ENCODE measurements around the gene UCP3. TPM values are rescaled to one million over a fixed set of nuclear protein-coding genes. Genes with fewer than 3 reads are reported as not detected.

UCP3 gene
- total RNA-seq, 1 experiment from 2014 or later = 1.2 TPM

- Histone ChIP-seq H3K9me2 (replicated peaks; ENCODE audit: low read length) (no peaks in the 10 kb centered on the region), H3K27ac (ENCODE audit: low read length) (no peak overlapping the region), H3K4me1 (ENCODE audit: insufficient read depth, low read length) (peaks cover 44% of the 10 kb centered on the region), H3K9ac (ENCODE audit: low read length) (no peak overlapping the region), H3K36me3 (ENCODE audit: low read depth, low read length) (no peaks in the 10 kb centered on the region), H3K4me2 (ENCODE audit: low read length) (no peak overlapping the region), H3K79me2 (ENCODE audit: low read length) (no peaks in the 10 kb centered on the region), H3K27me3 (ENCODE audit: low read length) (no peaks in the 10 kb centered on the region), H3K4me3 (ENCODE audit: low read length) (no peak overlapping the region), H3K9me3 (ENCODE audit: low read length) (no peaks in the 10 kb centered on the region), H4K20me1 (ENCODE audit: low read length) (no peaks in the 10 kb centered on the region), H2AFZ (ENCODE audit: low read length) (no peak overlapping the region), H3F3A (ENCODE audit: low read length, unreplicated experiment) (peaks cover 12% of the 10 kb centered on the region)
- intact Hi-C loops (cut with micrococcal nuclease) = no loop called here
- BruUV-seq (replicated peaks) = no TSS peak
- DNase-seq (no peak), ATAC-seq (no peak)
- POLR2A ChIA-PET (ENCODE audit: unreplicated experiment) = no interaction called here
- CTCF ChIA-PET = no interaction called here
- TF ChIP-seq EZH2phosphoT487 (IDR thresholded peaks at IDR 0.05; ENCODE audit: borderline replicate concordance, low read length) = no peak
- no peak for TF ChIP-seq EZH2 (IDR thresholded peaks at IDR 0.05; ENCODE audit: low read length, unreplicated experiment)
- TF ChIP-seq CTCF (conservative IDR thresholded peaks at IDR 0.05; ENCODE audit: low read depth, low read length) = no peak
These were observed 14.4 kb upstream of the UCP3 start for GRCh38 chr11:74023276-74023675.

- H3K27me3 ChIP-seq (ENCODE audit: low read length) = no peaks in the 10 kb centered on the region
- no peak overlapping the region for H3K4me2 ChIP-seq (ENCODE audit: low read length)
- CTCF ChIA-PET = no interaction called here
- H4K20me1 ChIP-seq (ENCODE audit: low read length) = no peaks in the 10 kb centered on the region
- ATAC-seq (no peak), DNase-seq (no peak)
- H3K36me3 ChIP-seq (ENCODE audit: low read depth, low read length) = no peaks in the 10 kb centered on the region
- H3K9me2 ChIP-seq (replicated peaks; ENCODE audit: low read length) = no peaks in the 10 kb centered on the region
- no TSS peak for BruUV-seq (replicated peaks)
- TF ChIP-seq EZH2phosphoT487 (IDR thresholded peaks at IDR 0.05; ENCODE audit: borderline replicate concordance, low read length) = no peak
- no peak for TF ChIP-seq CTCF (conservative IDR thresholded peaks at IDR 0.05; ENCODE audit: low read depth, low read length)
- no peak for TF ChIP-seq EZH2 (IDR thresholded peaks at IDR 0.05; ENCODE audit: low read length, unreplicated experiment)
- H3F3A ChIP-seq (ENCODE audit: low read length, unreplicated experiment) = peaks cover 12% of the 10 kb centered on the region
- no peak overlapping the region for H3K27ac ChIP-seq (ENCODE audit: low read length)
- no peaks in the 10 kb centered on the region for H3K79me2 ChIP-seq (ENCODE audit: low read length)
- peaks cover 47% of the 10 kb centered on the region for H3K4me1 ChIP-seq (ENCODE audit: insufficient read depth, low read length)
- H3K9ac ChIP-seq (ENCODE audit: low read length) = no peak overlapping the region
- no peak overlapping the region for H3K4me3 ChIP-seq (ENCODE audit: low read length)
- no peak overlapping the region for H2AFZ ChIP-seq (ENCODE audit: low read length)
- H3K9me3 ChIP-seq (ENCODE audit: low read length) = no peaks in the 10 kb centered on the region
- POLR2A ChIA-PET (ENCODE audit: unreplicated experiment) = no interaction called here
- intact Hi-C loops (cut with micrococcal nuclease) = no loop called here
These were observed 13.7 kb upstream of the UCP3 start for GRCh38 chr11:74022546-74022945.

- no peak overlapping the region for H3K4me2 ChIP-seq (ENCODE audit: low read length)
- H3K36me3 ChIP-seq (ENCODE audit: low read depth, low read length) = peaks cover under 1% of the 10 kb centered on the region; the same call in 1 of the 2 replicates
- H2AFZ ChIP-seq (ENCODE audit: low read length) = no peak overlapping the region
- H3K79me2 ChIP-seq (ENCODE audit: low read length) = no peaks in the 10 kb centered on the region
- no peaks in the 10 kb centered on the region for H3K27me3 ChIP-seq (ENCODE audit: low read length)
- ChIA-PET CTCF (no interaction called here), POLR2A (ENCODE audit: unreplicated experiment) (no interaction called here)
- no peaks in the 10 kb centered on the region for H4K20me1 ChIP-seq (ENCODE audit: low read length)
- H3K27ac ChIP-seq (ENCODE audit: low read length) = no peak overlapping the region
- TF ChIP-seq EZH2 (IDR thresholded peaks at IDR 0.05; ENCODE audit: low read length, unreplicated experiment) (no peak), EZH2phosphoT487 (IDR thresholded peaks at IDR 0.05; ENCODE audit: borderline replicate concordance, low read length) (no peak), CTCF (conservative IDR thresholded peaks at IDR 0.05; ENCODE audit: low read depth, low read length) (no peak)
- no peak for DNase-seq
- peaks cover 12% of the 10 kb centered on the region for H3F3A ChIP-seq (ENCODE audit: low read length, unreplicated experiment)
- no TSS peak for BruUV-seq (replicated peaks)
- H3K9me2 ChIP-seq (replicated peaks; ENCODE audit: low read length) = no peaks in the 10 kb centered on the region
- no peak overlapping the region for H3K9ac ChIP-seq (ENCODE audit: low read length)
- no peak overlapping the region for H3K4me3 ChIP-seq (ENCODE audit: low read length)
- intact Hi-C loops (cut with micrococcal nuclease) = no loop called here
- no peak for ATAC-seq
- H3K4me1 ChIP-seq (ENCODE audit: insufficient read depth, low read length) = peaks cover 41% of the 10 kb centered on the region
- H3K9me3 ChIP-seq (ENCODE audit: low read length) = no peaks in the 10 kb centered on the region
These were observed 13.1 kb upstream of the UCP3 start for GRCh38 chr11:74021998-74022397.

All from PC-3 (cell line).